ENCODE data around the gene TNNC1.
A peak's percentile ranks its signal among the peaks of the same experiment; 100 is the strongest.

Gene TNNC1

GRCh38 chr3:52453496-52454249 is at the start of gene TNNC1:
TSS of gene TNNC1 (minus strand) at chr3:52454041. CDS start at chr3:52454015, 26 bp downstream.
- no peak for DNase-seq (ENCODE audit: low read depth)

DNA sequence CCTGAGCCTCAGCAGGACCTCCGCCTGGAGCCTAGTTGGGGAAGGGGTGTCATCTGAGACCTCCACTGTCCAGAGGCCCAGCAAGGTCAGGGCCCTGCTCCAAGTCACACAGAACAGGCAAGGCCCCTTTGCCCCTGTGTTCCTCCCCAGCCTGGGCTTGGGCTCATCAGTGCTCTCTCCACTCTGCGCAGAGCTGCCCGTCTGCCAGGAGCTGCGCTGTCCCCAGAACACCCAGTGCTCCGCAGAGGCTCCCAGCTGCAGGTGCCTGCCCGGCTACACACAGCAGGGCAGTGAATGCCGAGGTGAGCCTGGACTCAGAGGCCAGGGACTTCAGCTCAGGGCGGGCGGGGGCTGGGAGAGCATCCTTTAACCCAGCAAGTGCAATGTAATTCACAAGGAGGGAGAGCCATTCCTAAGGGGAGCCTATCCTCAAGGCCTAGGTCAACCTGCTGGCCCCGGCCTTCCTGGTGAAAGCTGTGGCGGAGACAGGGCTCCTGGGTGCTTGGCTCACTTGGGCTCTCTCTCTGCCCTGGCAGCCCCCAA is 49.0 kb upstream of the TNNC1 start:
- DNase-seq (ENCODE audit: low read depth), result no peak

- DNase-seq (ENCODE audit: low read depth), result no peak
Measured at GRCh38 chr3:52502001-52502400, 48.2 kb upstream of the TNNC1 start.

GRCh38 chr3:52501046-52501445 is 47.2 kb upstream of the TNNC1 start:
- no peak for DNase-seq (ENCODE audit: low read depth)

DNA sequence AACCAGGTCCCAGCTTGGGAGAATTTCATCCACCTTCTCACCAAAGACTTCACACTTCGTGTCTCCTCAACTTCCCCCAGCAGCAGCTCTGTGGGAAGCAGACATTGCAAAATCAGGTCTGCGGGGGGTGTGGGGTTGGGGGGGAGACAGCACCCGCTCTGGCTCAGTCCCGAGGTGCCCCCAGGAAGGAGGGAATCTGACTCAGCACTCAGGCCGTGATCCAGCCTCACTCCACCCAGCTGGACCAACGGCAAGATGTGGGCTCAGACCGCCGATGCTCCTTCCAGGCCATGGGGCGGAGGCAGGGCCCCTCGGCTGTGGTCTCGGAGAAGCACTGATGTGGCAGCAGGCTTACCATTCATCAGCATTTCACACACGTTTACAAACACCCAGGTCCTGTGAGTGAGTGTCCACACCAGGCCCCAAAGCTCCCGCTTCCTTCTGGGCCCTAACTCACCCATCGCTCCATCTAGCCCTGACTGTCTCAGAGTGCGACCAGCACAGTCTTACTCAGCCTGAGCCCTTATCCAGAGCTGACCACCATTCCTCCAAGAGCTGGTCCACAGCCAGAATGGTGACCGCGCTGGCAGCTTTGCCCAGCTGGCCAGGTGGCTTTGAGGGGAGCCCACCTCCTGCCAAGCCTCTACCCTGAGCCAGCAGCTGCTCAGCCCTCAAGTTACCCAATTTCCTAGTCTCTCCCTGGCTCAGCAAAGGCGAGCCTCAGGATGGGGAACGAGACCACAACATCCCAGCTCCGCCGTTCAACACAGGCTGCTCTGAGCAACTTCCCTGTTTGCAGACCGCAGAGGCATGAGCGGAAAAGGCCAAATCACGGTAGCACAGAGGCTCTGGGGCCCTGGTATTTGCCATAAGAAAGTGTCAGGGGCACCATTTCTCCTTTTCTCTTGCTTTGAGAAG is 44.6 kb upstream of the TNNC1 start:
- DNase-seq (ENCODE audit: low read depth), result peak; percentile 90

DNA sequence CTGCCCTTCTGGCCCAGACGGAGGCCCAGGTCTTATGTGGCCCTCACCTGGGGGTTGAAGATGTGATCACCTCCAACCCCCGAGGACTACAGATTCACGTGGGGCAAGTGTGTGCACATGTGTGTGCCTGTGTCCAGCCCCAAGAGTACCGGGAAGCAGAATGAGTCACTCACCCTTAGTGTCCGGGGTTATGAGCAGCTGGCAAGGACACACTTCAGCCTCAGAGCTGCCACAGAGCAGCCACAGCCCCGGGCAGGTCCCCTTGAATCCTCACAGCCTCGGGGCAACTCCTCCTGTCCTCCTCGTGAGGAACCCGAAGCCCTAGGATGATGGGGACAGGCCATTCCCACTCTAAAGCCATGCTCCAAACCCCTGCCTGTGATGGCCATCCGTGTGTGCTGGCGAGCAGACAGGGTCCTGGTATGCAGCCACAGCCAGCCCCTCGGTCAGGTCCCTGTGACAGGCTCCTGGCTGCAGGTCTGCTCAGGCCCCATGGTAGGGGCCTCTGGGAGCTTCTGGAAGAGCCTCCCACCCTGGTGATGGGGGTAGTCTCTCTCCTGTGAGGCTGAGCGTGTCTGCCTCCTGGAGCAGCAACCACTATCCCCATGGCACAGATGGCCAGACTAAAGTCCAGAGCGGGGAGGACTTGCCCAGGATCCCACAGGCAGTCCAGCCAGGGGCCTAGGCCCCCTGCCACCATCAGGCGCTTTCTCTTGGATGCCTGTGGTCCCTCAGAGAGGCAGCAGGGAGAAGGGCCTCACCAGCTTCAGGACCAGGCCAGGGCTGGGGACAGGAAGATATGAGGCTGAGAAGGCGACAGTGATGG is 42.1 kb upstream of the TNNC1 start:
- peak; percentile 62 for DNase-seq (ENCODE audit: low read depth)

GRCh38 chr3:52494886-52495495 is 41.1 kb upstream of the TNNC1 start, which contains the start of gene STAB1:
TSS of gene STAB1 (plus strand) at chr3:52495338. CDS start at chr3:52495414, 76 bp downstream.
- DNase-seq (ENCODE audit: low read depth), result peak; percentile 21

DNA sequence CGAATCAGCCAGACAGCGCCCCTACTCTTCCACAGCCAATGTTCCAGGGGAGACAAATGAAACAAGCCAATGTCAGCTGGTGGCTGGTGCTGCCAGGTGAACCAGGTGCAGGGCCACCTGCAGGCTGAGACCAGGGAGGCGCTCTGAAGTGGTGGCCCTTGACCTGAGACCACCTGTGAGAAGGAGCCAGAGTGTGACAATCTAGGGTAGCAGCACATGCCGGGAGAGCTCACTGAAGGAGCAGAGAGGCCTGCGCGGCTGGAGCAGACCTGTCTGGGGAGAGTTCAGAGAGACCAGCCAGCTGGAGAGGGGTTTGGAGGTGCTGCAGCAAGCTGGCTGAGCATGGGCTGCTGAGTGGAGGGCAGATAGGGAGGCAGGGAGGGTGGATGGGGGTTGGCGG is 40.6 kb upstream of the TNNC1 start:
- no peak for DNase-seq (ENCODE audit: low read depth)

DNA sequence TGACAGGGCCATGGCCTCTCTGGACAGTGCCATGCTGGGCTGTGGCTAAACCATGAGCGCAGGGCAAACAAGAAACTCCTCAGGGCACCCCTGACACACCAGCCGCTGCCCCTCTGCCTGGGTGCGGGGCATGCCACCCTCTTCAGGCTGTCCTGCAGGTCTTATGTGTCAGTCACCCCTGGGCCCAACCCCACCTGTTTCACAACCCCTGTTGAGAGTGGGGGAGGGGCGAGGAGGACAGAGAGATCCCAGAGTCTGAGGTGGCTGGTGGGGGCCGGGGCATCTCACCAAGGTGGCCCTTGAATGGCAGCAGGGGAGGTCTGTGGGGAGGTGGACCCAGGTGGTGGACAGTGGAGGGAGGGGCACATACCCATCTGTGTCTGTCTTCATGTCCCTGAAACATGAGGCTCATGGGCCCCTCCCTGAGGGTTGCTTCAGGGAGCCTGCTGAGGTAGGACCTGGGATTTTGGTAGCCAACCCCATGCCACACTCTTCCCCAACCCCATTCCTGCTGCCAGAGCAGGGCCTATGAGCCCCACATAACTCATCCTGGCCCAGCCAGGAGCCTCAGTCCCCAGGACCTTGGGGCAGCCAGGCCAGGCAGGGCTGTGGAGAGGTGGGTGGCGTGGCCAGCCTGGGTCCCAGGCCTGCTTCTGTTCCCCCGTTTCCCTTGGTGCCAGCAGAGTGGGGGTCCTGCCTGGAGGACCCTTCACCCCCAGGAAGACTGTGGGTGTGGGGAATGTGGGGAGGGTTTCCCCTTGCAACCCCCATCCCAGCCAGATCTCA is 39.6 kb upstream of the TNNC1 start:
- no peak for DNase-seq (ENCODE audit: low read depth)

GRCh38 chr3:52492059-52492458 is 38.2 kb upstream of the TNNC1 start:
- DNase-seq (ENCODE audit: low read depth), result no peak

GRCh38 chr3:52490939-52491526 is 37.2 kb upstream of the TNNC1 start:
- peak; percentile 88 for DNase-seq (ENCODE audit: low read depth)

DNA sequence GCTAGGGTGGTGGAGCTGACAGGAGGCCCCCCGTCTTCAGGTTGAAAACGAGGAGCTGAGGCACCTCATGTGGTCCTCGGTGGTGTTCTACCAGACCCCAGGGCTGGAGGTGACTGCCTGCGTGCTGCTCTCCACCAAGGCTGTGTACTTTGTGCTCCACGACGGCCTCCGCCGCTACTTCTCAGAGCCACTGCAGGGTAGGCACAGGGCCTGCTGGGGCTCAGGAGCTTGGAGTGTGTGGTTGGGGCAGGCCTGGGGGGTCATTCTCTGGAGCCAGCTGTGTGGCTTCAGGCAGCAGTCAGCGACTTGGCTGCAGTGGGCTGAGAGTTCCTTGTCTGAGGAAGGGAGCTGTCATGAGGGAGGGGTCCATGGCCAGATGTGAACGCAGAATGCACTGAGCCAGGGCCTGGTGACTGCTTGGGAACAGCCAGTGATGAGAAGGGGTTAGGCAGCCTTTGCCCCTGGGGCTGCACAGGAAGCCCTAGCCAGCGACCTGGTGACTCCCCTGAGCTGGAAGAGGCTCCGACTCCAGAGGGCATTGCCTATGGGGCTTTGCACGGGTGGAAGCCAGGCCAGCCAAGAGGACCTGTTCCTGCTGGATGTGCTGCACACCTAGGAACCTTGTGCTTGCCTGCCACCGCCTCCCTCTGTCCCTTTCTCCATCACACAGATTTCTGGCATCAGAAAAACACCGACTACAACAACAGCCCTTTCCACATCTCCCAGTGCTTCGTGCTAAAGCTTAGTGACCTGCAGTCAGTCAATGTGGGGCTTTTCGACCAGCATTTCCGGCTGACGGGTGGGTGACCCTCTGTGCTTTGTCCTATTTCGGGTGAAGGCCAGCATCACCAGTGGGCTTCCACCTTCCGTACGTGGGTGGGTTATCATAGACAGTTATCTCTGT is 36.4 kb upstream of the TNNC1 start:
- no peak for DNase-seq (ENCODE audit: low read depth)

DNA sequence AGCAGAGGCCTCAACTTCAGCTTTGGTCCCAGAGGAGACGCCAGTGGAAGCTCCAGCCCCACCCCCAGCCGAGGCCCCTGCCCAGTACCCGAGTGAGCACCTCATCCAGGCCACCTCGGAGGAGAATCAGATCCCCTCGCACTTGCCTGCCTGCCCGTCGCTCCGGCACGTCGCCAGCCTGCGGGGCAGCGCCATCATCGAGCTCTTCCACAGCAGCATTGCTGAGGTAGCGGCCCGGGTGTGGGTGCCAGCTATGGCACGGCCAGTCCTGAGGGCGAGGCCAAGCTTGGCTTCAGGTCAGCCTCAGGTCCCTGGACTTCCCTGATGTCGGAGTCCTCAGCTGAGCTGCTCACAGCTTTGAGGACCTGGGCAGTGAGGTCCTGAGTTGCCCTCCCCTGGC is 35.6 kb upstream of the TNNC1 start:
- DNase-seq (ENCODE audit: low read depth), result no peak

DNA sequence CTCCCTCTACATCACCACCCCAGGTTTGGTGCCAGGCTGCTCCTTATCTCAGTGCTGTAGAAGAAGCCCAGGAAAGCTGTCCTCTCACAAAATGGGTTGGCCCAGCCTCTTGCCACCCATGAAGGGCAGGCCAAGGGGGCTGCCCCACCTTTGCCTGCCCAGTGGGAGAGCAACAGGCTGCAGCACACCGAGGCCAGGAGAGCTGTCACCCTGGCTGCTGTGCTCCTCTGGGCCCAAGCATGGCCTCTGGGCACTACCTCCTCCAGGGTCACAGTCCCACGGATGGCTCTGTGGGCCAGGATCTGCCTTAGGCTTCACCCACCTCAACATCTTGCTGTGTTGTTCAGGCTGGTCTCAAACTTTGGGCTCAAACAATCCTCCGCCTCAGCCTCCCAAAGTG is 34.9 kb upstream of the TNNC1 start:
- DNase-seq (ENCODE audit: low read depth), result no peak

GRCh38 chr3:52487788-52488691 is 34.2 kb upstream of the TNNC1 start:
- DNase-seq (ENCODE audit: low read depth), result no peak

- no peak for DNase-seq (ENCODE audit: low read depth)
Measured at GRCh38 chr3:52487050-52487787, 33.4 kb upstream of the TNNC1 start.

Data from iris pigment epithelial cell (primary cell).